GM12874 (cell line): ENCODE measurements around the gene CHAMP1.

Source experiments
- CTCF ChIP-seq: IDR thresholded peaks from 2 replicates; pipeline ENCODE4 v1.5.1; 2011; ENCODE audit warnings: low read depth, mild to moderate bottlenecking, control low read depth, low read length, moderate library complexity; ENCODE audit not compliant: insufficient read depth

Gene CHAMP1

DNA sequence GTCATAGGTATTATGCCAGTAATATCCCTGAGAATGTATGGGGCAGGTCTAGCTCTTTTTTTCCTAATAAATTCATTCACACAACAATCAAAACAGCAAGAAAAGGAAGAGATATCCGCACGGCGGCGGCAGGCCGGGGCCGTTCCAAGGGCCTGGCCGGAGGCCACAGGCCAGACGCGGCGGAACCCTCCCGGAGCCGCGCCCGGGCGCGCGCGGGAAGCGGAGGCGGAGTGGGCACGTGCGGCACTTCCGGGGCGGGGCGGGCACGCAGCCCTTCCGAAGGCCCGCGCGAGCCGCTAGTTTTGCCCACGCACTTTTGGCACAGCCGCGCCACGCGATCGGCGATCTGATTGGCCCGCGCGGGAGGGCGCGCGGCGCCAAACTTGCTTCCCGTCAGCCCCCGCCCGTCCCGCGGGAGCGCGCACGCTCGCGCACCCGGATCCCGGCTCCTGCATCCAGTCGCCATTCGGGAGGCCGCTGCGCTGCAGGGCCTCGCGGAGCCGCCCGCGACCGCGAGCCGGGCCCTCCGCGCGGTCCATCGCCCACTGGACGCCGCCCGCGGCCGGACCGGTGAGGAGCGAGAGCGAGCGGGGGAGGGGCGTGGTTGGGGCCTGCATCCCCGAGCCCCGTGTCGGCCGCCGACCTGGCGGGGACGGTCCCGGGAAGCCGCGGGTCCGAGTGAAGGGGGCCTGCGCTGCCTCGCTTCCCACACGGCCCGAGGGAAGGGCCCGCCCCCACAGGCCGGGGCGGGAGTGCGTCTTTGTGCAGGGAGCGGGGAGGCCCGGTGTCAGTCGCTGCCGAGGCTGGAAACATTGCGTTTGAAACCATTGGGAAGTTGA is at the start of gene CHAMP1:
Gene CHAMP1 (plus strand): TSS at position 430 of the 839 bp plus-strand sequence. CDS start 9,340 bp downstream, outside the sequence.
- no peak for TF ChIP-seq CTCF

DNA sequence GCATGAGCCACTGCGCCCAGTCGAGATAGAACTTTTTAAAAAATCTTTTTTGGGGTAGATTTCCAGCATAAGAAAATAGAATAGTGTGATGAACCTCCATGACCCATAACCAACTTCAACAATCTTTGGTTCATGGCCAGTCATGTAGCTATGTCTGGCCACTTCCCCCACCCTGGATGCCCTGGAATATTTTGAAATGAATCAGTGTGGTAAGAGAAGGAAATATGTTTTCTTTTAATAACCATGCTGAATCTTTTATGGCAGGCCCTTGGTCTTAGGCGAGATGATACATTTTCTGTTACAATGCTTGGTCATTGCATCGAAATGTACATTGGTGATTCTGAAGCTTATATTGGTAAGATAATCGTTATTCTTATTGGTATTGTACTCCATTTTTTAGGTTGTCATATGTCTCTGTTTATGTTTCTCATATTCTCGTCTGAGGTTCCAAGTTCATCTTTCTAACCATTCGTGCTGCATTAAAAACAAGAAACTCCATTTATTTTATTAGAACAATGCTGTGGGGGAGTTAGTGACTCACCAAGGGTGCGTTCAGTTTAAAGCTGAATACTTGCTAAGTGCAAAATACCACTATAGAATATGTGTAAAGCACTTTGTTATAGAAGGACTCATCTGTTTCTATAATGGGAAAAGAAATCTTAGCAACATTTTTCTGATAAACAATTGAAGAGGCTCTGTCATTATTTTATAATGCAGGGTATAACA is 49.3 kb upstream of the CHAMP1 start:
- no peak for TF ChIP-seq CTCF

DNA sequence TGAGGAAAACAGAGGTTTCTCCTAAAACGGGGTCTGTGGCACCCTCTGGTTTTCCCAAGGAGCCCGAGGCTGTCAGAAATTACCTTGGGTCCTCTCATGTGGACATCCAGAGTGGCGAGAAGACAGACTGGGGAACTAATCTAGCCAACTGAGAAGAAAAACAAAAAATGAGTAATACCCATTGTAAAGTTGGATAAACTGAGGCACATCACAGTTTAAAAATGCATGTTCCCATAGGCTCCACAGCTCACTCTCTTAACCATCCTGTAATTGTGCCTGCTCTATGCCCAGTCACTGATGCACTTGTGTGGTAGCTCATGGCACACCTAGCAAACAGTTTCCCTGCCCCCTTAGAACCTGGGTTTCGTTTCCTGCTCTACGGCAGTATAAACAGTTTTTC is 48.1 kb upstream of the CHAMP1 start:
- no peak for TF ChIP-seq CTCF

DNA sequence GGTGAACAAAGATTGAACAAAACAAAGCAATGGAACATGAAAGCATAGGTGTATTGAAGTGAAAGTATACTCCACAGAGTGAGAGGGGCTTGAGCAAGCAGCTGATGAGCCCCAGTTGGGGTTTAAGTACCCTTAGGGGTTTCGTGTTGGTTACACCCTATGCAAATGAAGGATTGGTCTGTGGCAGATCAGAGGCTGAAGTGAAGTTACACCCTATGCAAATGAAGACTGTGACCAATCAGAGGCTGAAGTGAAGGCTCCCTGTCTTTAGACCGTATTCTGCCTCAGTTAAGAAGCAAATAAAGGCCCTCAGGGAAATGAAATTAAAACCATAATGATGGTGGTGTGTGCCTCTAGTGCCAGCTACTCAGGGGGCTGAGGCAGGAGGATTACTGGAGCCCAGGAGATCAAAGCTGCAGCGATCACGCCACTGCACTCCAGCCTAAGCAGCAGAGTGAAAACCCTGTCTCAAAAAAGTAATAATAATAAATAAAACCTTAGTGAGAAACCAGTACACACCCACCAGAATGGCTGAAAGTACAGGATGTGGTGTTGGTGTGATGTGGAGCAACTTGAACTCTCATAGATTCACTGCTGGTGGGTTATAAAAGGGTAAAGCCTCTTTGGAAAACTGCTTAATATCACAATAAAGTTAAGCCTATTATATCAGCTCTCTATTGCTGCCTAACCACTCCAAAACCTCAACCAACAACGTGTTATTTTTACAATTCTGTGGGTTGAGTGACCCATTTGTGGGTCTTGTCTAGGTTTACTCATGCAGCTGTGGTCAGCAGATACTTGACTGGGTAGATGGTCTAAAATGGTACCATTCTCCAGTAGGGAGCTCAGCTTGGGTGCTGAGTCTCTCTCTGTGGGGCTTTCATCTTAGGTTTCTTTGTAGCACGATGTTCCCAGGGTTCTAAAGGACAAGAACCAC is 45.7 kb upstream of the CHAMP1 start:
- no peak for TF ChIP-seq CTCF

DNA sequence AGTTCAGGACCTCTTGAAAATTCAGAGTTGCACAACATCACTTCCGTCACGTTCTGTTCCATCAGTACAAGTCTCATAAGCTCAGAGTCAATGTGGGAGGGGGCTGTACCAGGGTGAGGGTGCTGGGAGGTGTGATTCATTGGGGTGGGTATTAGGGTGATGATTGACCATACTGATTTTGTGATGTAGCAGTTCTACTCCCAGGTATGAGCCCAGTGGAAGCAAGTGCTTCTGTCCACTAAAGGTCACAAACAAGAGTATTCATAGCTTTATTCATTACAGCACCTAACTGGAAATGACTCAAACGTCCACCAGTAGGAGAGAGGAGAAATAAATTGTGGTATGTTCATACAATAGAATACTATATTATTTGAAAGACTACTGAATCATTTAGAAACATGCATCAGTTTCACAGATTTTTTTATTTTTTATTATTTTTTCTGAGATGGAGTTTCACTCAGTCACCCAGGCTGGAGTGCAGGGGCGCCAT is 45.0 kb upstream of the CHAMP1 start:
- no peak for TF ChIP-seq CTCF

DNA sequence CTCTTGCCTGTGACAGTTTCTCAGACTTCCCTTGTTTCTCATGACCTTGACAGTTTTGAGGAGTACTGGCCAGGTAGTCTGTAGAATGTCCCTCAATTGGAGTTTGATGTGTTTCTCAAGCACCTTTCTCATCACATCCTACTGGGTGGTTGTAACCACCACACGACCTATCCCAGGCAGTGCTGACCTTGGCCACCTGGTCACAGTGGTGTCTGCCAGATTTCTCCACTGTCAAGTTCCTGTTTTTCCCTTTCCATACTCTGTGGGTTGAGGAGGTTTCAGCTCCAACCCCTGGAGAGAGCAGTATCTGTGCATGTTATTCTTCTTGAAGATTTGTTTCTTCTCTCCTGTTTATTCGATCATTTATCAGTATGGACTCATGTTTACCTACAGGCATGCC is 41.3 kb upstream of the CHAMP1 start:
- TF ChIP-seq CTCF = no peak

GRCh38 chr13:114275304-114275703 is 39.0 kb upstream of the CHAMP1 start:
- no peak for TF ChIP-seq CTCF
